Upper lobe of left lung (tissue), 6 donors: ENCODE measurements around the gene ZAP70. TPM values are rescaled to one million over a fixed set of nuclear protein-coding genes. Genes with fewer than 3 reads are reported as not detected.

Experiments used
- ATAC-seq, 2 donors: fragments of 200-7000 bp; cut with Tn5 transposase; one replicate each; pipeline ENCODE4 v1.9.1; 2022; ENCODE audit warnings: mild to moderate bottlenecking in 2 of 2, moderate library complexity in 2 of 2; ENCODE audit not compliant: low FRiP score in 2 of 2
- DNase-seq, 2 donors: peaks; one replicate each; pipeline ENCODE4 v3.0.0-alpha.2; 2019 to 2020
- H3K27ac ChIP-seq, 4 donors: fragments of 200-600 bp; sonication (generic); one replicate each; pipeline ENCODE4 v1.5.1; 2016 to 2019
- H3K27me3 ChIP-seq, 4 donors: fragments of 200-600 bp; sonication (generic); one replicate each; pipeline ENCODE4 v1.5.1; 2017 to 2019
- H3K36me3 ChIP-seq, 4 donors: fragments of 200-600 bp; sonication (generic); one replicate each; pipeline ENCODE4 v1.5.1; 2016 to 2019
- H3K4me1 ChIP-seq, 4 donors: fragments of 200-600 bp; sonication (generic); one replicate each; pipeline ENCODE4 v1.5.1; 2018 to 2019
- H3K4me3 ChIP-seq, 4 donors: fragments of 200-600 bp; sonication (generic); one replicate each; pipeline ENCODE4 v1.5.1; 2017 to 2019; ENCODE audit warnings: mild to moderate bottlenecking in 2 of 4, moderate library complexity in 1 of 4
- H3K9me3 ChIP-seq, 4 donors: fragments of 200-600 bp; sonication (generic); one replicate each; pipeline ENCODE4 v1.5.1; 2018 to 2019
- EP300 ChIP-seq, 4 donors: sonication (generic); formaldehyde crosslinking; IDR thresholded peaks; one replicate each; pipeline ENCODE4 v1.5.1; 2017; ENCODE audit warnings: antibody characterized with exemption in 4 of 4, control low read depth in 2 of 4
- POLR2A ChIP-seq, 4 donors: fragments of 450-650 bp; IDR thresholded peaks; one replicate each; pipeline ENCODE4 v1.5.1; 2016 to 2017; ENCODE audit warnings: antibody characterized with exemption in 4 of 4, mild to moderate bottlenecking in 2 of 4
- POLR2AphosphoS5 ChIP-seq, 2 donors: sonication (generic); formaldehyde crosslinking; IDR thresholded peaks; one replicate each; pipeline ENCODE4 v1.5.1; 2017; ENCODE audit warnings: antibody characterized with exemption in 2 of 2
- WGBS, 2 donors: methylation state at CpG; one replicate each; pipeline ENCODE4 v1.1.5; 2017 to 2018; 5-methylcytosine and 5-hydroxymethylcytosine counted together
- total RNA-seq, 6 donors: library from RNA; depleted of rRNA in 4 of 6; stranded (reverse); fragments of >200 nt in 4 of 6; gene quantifications; one replicate each; pipeline versions ENCODE4 v1.1.0 to v1.2.1, GENCODE V29; 2016 to 2021
- TF ChIP-seq, protein P1 (sequence below), 6 experiments: fragments of 450-650 bp in 4 of 6; fragments of 200-600 bp in 2 of 6; sonication (generic) in 2 of 6; IDR thresholded peaks; one replicate each; pipeline ENCODE4 v1.5.1; 2016 to 2019; ENCODE audit warnings: antibody characterized with exemption in 6 of 6
- donor health status: DM: no; HTN: no; CAD: no; lungs with moderate emphysema.
- donor health status: DM: no; HTN: yes; CAD: no; lungs with severe emphysema.

ZAP70 gene
- total RNA-seq, 6 donors from 2014 or later: 6.4 to 88.0 (median 11.3) TPM

DNA sequence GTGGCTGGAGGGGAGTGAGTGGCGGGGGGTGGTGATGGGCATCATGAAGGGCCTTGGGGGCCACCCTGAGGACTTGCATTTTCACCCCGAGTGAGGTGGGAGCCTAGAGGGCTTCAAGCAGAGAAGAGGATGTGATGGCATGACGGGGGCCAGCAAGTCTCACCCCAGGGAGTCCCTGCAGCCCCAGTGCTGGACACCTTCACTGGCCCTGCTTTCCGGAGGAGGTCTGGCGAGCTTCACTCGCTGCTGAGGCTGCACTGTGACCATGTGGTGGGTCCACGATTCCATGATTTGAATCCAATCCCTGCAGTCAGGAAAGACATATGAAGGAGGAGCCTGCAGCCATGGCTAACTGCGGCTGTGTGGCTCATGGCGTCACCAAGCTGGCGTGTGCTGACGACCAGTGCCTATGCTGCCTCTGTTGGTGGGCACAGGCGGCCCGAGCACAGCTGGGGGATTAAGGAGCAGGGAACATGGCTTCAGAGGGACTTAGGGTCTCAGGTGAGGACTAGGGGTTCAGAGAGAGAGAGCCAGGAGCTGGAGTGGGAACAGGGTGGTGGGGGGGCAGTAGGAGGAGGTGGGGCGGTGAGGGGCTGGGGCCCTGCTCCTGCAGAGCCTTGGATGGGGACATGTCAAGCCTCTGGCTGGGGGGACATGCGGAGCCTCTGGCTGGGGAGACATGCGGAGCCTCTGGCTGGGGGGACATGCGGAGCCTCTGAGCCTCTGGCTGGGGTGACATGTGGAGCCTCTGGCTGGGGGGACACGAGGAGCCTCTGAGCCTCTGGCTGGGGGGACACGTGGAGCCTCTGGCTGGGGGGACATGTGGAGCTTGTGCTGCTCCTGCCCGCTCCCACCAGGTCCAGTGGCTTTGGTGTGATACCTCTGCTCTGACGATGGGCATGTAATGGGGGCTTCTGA is 3.6 kb downstream of the ZAP70 start:
- H3K4me1 ChIP-seq: no peaks in the 10 kb centered on the region
- DNase-seq (peak; percentile 16 to 46), ATAC-seq (no peak)
- H3K4me3 ChIP-seq: no peak overlapping the region
- no peaks in the 10 kb centered on the region for H3K36me3 ChIP-seq
- no peak for TF ChIP-seq POLR2AphosphoS5 (IDR thresholded peaks at IDR 0.05)
- TF ChIP-seq POLR2A (IDR thresholded peaks at IDR 0.05): no peak
- TF ChIP-seq, protein P1, sequence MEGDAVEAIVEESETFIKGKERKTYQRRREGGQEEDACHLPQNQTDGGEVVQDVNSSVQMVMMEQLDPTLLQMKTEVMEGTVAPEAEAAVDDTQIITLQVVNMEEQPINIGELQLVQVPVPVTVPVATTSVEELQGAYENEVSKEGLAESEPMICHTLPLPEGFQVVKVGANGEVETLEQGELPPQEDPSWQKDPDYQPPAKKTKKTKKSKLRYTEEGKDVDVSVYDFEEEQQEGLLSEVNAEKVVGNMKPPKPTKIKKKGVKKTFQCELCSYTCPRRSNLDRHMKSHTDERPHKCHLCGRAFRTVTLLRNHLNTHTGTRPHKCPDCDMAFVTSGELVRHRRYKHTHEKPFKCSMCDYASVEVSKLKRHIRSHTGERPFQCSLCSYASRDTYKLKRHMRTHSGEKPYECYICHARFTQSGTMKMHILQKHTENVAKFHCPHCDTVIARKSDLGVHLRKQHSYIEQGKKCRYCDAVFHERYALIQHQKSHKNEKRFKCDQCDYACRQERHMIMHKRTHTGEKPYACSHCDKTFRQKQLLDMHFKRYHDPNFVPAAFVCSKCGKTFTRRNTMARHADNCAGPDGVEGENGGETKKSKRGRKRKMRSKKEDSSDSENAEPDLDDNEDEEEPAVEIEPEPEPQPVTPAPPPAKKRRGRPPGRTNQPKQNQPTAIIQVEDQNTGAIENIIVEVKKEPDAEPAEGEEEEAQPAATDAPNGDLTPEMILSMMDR (IDR thresholded peaks at IDR 0.05): no peak
- no peak for TF ChIP-seq EP300 (IDR thresholded peaks at IDR 0.05)
- H3K27ac ChIP-seq: peak overlapping the region in 1 of 4 donors; percentile 40
- WGBS, 2 donors: 87 to 88% methylated on average over 10 to 21 of the region's 21 CpGs
- H3K27me3 ChIP-seq: no peaks in the 10 kb centered on the region
- H3K9me3 ChIP-seq: no peaks in the 10 kb centered on the region

DNA sequence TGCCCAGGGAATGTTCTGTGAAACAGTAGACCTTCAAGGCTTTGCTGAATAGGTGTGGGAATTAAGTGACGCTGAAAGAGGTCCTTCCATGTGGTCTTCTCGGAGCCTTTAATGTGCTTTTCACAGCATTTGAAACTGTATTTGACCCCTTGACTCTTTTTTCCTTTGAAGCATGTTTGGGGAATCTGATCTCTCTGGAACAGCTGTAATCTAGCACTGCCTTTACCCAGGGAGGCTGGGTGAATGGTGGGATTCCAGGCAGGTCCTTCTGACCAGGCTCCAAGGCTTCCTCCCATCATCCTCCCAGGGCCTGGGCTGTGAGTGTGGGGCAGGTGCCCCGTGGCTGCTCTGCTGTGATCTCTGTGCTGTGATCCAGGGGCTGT is 4.2 kb downstream of the ZAP70 start:
- H3K27me3 ChIP-seq: no peaks in the 10 kb centered on the region
- no peak for ATAC-seq
- H3K4me3 ChIP-seq: no peak overlapping the region
- no peaks in the 10 kb centered on the region for H3K4me1 ChIP-seq
- DNase-seq: no peak
- no peaks in the 10 kb centered on the region for H3K36me3 ChIP-seq
- TF ChIP-seq POLR2AphosphoS5 (IDR thresholded peaks at IDR 0.05): no peak
- no peak for TF ChIP-seq EP300 (IDR thresholded peaks at IDR 0.05)
- TF ChIP-seq, protein P1 (IDR thresholded peaks at IDR 0.05): no peak
- no peak for TF ChIP-seq POLR2A (IDR thresholded peaks at IDR 0.05)
- H3K9me3 ChIP-seq: no peaks in the 10 kb centered on the region
- 45 to 64% methylated on average over 3 of the region's 3 CpGs for WGBS, 2 donors
- peak overlapping the region in 2 of 4 donors; percentile 42 to 46 for H3K27ac ChIP-seq

DNA sequence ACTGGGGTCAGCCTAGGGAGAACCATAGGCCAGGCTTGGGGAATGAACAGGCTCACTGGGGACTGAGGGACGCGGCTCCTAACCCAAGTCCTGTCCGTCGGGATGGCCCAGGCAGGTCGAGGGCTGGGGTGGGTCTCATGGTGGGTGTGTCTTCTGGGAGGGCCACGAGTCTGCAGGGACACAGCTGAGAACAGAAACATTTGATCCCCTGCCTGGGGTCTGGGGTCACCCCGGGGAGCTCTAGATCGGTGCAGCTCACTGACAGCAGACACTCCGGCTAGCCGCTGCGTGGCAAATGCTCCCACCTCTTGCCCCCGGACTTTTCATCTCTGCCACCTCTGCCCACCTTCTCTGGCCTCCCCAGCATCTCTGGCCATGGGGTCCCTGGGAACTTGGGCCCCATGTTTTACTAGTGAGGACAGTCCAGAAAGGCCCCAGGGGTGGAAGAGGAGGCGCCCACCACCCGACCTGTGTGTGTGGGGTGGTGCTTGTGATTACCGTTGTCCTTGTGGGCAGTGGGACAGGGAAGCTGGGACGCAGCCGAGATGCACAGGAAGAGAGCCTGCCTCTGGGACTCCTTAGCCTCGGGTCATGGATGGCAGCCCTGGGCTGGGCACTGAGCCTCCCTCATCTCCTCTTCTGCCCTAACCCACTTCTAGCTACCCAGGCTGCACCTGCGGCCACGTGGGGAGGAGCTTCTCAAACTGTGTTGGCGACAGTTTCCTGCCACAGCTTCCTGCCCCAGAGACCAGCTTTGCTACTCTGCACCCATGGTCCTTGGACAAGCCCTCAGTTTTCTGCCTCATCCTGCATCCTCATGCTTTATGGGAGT is 4.9 kb downstream of the ZAP70 start:
- Histone ChIP-seq H3K9me3 (no peaks in the 10 kb centered on the region), H3K27ac (peak overlapping the region in 2 of 4 donors; percentile 42 to 46), H3K27me3 (no peaks in the 10 kb centered on the region), H3K4me3 (peak overlapping the region in 1 of 4 donors; percentile 6), H3K36me3 (no peaks in the 10 kb centered on the region), H3K4me1 (no peaks in the 10 kb centered on the region)
- ATAC-seq: no peak
- 72 to 78% methylated on average over 12 to 21 of the region's 21 CpGs for WGBS, 2 donors
- peak; percentile 49 to 58 for DNase-seq
- no peak for TF ChIP-seq POLR2AphosphoS5 (IDR thresholded peaks at IDR 0.05)
- no peak for TF ChIP-seq EP300 (IDR thresholded peaks at IDR 0.05)
- TF ChIP-seq, protein P1 (IDR thresholded peaks at IDR 0.05): no peak
- TF ChIP-seq POLR2A (IDR thresholded peaks at IDR 0.05): no peak

DNA sequence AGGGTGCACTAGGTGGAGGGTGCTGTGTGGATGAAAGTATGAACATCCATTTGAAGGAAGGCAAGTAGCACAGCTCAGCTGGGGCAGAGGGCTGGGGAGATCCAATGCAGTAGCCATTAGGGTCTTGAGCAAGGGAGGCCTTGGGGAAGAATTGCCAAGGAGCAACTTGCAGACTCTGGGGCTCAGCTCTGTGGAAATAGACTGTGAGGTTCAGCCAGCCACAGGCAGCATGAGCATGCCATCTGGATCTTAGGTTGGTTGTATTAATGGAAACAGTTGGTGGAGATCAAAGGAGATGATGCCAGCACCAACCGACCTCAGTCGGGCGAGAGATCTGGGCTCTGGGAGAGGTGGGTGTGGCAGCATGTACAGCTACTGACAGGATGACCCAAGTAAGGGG is 5.6 kb downstream of the ZAP70 start:
- H3K4me3 ChIP-seq: no peak overlapping the region
- 48 to 79% methylated on average over 3 of the region's 3 CpGs for WGBS, 2 donors
- no peaks in the 10 kb centered on the region for H3K9me3 ChIP-seq
- no peaks in the 10 kb centered on the region for H3K36me3 ChIP-seq
- no peak for ATAC-seq
- H3K4me1 ChIP-seq: no peaks in the 10 kb centered on the region
- TF ChIP-seq, protein P1 (IDR thresholded peaks at IDR 0.05): no peak
- TF ChIP-seq EP300 (IDR thresholded peaks at IDR 0.05) (no peak), POLR2AphosphoS5 (IDR thresholded peaks at IDR 0.05) (no peak), POLR2A (IDR thresholded peaks at IDR 0.05) (no peak)
- H3K27me3 ChIP-seq: no peaks in the 10 kb centered on the region
- DNase-seq: no peak
- no peak overlapping the region for H3K27ac ChIP-seq
